Upper lobe of left lung (tissue), 4 donors: ENCODE measurements around the gene TMEM30A.

ENCODE experiments used
- CTCF ChIP-seq, 6 experiments: fragments of 450-650 bp in 4 of 6; fragments of 200-600 bp in 2 of 6; sonication (generic) in 2 of 6; IDR thresholded peaks; one replicate each; pipeline ENCODE4 v1.5.1; 2016 to 2019; ENCODE audit warnings: antibody characterized with exemption in 6 of 6
- EP300 ChIP-seq, 4 donors: sonication (generic); formaldehyde crosslinking; IDR thresholded peaks; one replicate each; pipeline ENCODE4 v1.5.1; 2017; ENCODE audit warnings: antibody characterized with exemption in 4 of 4, control low read depth in 2 of 4
- POLR2A ChIP-seq, 4 donors: fragments of 450-650 bp; IDR thresholded peaks; one replicate each; pipeline ENCODE4 v1.5.1; 2016 to 2017; ENCODE audit warnings: antibody characterized with exemption in 4 of 4, mild to moderate bottlenecking in 2 of 4

GRCh38 chr6:75233092-75233615 is 51.4 kb downstream of the TMEM30A start:
- TF ChIP-seq CTCF (IDR thresholded peaks at IDR 0.05) (no peak), POLR2A (IDR thresholded peaks at IDR 0.05) (no peak), EP300 (IDR thresholded peaks at IDR 0.05) (no peak)
